ENCODE measurements around the gene NAGA.
A peak's percentile ranks its signal among the peaks of the same experiment; 100 is the strongest.
"Not testable (repeated sequence)": the region's sequence is repeated elsewhere in the genome, so short reads cannot be mapped to it uniquely, and the experiment has no call there.

Gene NAGA

GRCh38 chr22:42070517-42071422, at the start of gene NAGA:
NAGA (minus strand) TSS chr22:42070812; CDS start chr22:42070297, 515 bp downstream.
- peak; percentile 98 for DNase-seq (ENCODE audit: low spot score)

- no peak for DNase-seq (ENCODE audit: low spot score)
Observed at GRCh38 chr22:42116848-42117424, 46.3 kb upstream of the NAGA start.

- DNase-seq (ENCODE audit: low spot score) = not testable (repeated sequence)
Observed at GRCh38 chr22:42115420-42115830, 44.8 kb upstream of the NAGA start.

GRCh38 chr22:42114721-42115120, 44.1 kb upstream of the NAGA start:
- DNase-seq (ENCODE audit: low spot score) = no peak

GRCh38 chr22:42112793-42113192, 42.2 kb upstream of the NAGA start:
- DNase-seq (ENCODE audit: low spot score) = not testable (repeated sequence)

- DNase-seq (ENCODE audit: low spot score) = no peak
Observed at GRCh38 chr22:42111798-42112197, 41.2 kb upstream of the NAGA start.

- no peak for DNase-seq (ENCODE audit: low spot score)
Observed at GRCh38 chr22:42108848-42109247, 38.2 kb upstream of the NAGA start.

GRCh38 chr22:42104332-42104860, 33.8 kb upstream of the NAGA start:
- not testable (repeated sequence) for DNase-seq (ENCODE audit: low spot score)

- no peak for DNase-seq (ENCODE audit: low spot score)
Observed at GRCh38 chr22:42101199-42101598, 30.6 kb upstream of the NAGA start.

- no peak for DNase-seq (ENCODE audit: low spot score)
Observed at GRCh38 chr22:42091455-42091782, 20.8 kb upstream of the NAGA start.

- peak; percentile 99 for DNase-seq (ENCODE audit: low spot score)
Observed at GRCh38 chr22:42090596-42091454, 20.2 kb upstream of the NAGA start, which contains the start of gene NDUFA6. NDUFA6 (minus strand) TSS chr22:42090772; CDS start chr22:42090744, 28 bp downstream.

GRCh38 chr22:42086051-42086450, 15.4 kb upstream of the NAGA start:
- DNase-seq (ENCODE audit: low spot score) = no peak

GRCh38 chr22:42084874-42085273, 14.3 kb upstream of the NAGA start:
- DNase-seq (ENCODE audit: low spot score) = no peak

- DNase-seq (ENCODE audit: low spot score) = no peak
Observed at GRCh38 chr22:42083119-42083518, 12.5 kb upstream of the NAGA start.

- DNase-seq (ENCODE audit: low spot score) = no peak
Observed at GRCh38 chr22:42080287-42080686, 9.7 kb upstream of the NAGA start.

- peak; percentile 99 for DNase-seq (ENCODE audit: low spot score)
Observed at GRCh38 chr22:42079319-42080251, 9.0 kb upstream of the NAGA start, which contains the start of gene SMDT1. SMDT1 (plus strand) TSS chr22:42079700; CDS start chr22:42079769, 69 bp downstream.

- DNase-seq (ENCODE audit: low spot score) = no peak
Observed at GRCh38 chr22:42078469-42079318, 8.1 kb upstream of the NAGA start.

- DNase-seq (ENCODE audit: low spot score) = no peak
Observed at GRCh38 chr22:42077486-42078125, 7.0 kb upstream of the NAGA start.

GRCh38 chr22:42076764-42077485, 6.3 kb upstream of the NAGA start:
- DNase-seq (ENCODE audit: low spot score) = no peak
